ENCODE results near the gene ELOF1.
"Not testable (repeated sequence)": the region's sequence is repeated elsewhere in the genome, so short reads cannot be mapped to it uniquely, and the experiment has no call there.

ELOF1 gene

DNA sequence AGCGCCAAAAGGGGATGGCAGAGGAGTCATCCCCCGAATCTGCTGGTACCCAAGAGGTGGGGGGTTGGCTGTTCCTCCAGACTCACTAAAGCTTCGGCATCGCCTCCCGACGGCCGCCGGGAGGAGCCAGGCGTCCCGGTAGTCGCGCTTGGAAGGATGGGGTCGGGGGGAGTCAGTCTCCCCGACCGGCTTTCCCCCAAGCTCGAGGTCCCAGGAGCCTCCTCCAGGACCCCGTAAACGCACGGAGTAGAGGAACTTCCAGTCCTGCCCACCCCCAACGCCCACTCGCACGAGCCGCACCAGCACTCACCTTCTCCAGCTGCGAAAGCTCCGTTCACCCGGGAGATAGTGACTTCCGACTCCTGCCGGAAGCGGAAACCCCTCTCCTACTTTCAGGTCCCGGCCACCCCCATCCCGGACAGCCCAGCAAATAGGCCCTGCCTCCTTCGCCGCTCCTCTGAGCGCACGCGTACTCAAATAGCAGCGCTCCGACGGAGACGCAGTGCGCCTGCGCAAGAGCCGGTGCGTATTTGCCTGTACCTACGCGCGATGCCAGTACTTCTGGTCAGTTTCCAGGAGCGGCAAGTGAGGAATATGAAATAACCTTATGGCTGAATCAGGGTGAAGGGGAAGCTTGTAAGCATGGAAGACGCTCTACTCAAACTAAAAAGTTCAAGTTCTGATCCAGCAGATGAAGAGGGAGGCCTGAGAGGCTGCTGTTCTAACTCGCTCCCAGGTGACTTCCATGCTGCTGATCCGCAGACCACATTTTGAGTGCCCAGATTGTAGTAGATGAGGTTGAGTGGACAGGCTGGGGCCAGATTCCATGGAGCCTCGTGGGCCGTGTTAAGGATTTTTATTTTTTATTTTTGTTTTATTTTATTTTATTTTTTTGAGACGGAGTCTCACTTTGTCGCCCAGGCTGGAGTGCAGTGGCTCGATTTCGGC, at the start of gene ELOF1:
Gene ELOF1 (minus strand): TSS at position 350 of the 948 bp plus-strand sequence. CDS start 4,883 bp downstream, outside the sequence.
- Histone ChIP-seq H3K4me1 (ENCODE audit: control insufficient read depth, insufficient read depth, low read length) (peaks cover 4% of the 10 kb centered on the region), H3K27me3 (ENCODE audit: control insufficient read depth, insufficient read depth, low read length) (no peaks in the 10 kb centered on the region), H3K4me3 (ENCODE audit: low read depth, low read length) (peak within 1 kb of the TSS; percentile 83), H3K9me3 (ENCODE audit: control insufficient read depth, insufficient read depth, low read depth, low read length) (no peaks in the 10 kb centered on the region), H3K36me3 (ENCODE audit: control insufficient read depth, insufficient read depth, low read length) (peaks cover 10% of the 10 kb centered on the region), H3K27ac (ENCODE audit: low read depth, low read length) (no peak within 1 kb of the TSS; the same call in 1 of the 2 replicates), H3K9ac (ENCODE audit: low read length) (peak within 1 kb of the TSS; percentile 75)

DNA sequence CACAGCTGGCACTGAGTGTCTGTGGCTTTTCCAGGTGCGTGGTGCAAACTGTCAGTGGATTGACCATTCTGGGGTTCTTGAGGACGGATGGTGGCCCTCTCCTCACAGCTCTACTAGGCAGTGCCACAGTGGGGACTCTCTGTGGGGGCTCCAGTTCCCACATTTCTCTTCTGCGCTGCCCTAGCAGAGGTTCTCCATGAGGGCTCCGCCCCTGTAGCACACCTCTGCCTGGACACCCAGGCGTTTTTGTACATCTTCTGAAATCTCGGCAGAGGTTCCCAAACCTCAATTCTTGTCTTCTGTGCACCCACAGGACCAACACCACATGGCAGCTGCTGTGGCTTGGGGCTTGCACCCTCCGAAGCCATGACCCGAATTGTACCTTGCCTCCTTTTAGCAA, 47.5 kb upstream of the ELOF1 start:
- Histone ChIP-seq H3K4me1 (ENCODE audit: control insufficient read depth, insufficient read depth, low read length) (no peaks in the 10 kb centered on the region), H3K27me3 (ENCODE audit: control insufficient read depth, insufficient read depth, low read length) (no peaks in the 10 kb centered on the region), H3K27ac (ENCODE audit: low read depth, low read length) (no peak overlapping the region), H3K36me3 (ENCODE audit: control insufficient read depth, insufficient read depth, low read length) (peaks cover 60% of the 10 kb centered on the region), H3K4me3 (ENCODE audit: low read depth, low read length) (no peak overlapping the region), H3K9me3 (ENCODE audit: control insufficient read depth, insufficient read depth, low read depth, low read length) (peaks cover 62% of the 10 kb centered on the region), H3K9ac (ENCODE audit: low read length) (no peak overlapping the region)

DNA sequence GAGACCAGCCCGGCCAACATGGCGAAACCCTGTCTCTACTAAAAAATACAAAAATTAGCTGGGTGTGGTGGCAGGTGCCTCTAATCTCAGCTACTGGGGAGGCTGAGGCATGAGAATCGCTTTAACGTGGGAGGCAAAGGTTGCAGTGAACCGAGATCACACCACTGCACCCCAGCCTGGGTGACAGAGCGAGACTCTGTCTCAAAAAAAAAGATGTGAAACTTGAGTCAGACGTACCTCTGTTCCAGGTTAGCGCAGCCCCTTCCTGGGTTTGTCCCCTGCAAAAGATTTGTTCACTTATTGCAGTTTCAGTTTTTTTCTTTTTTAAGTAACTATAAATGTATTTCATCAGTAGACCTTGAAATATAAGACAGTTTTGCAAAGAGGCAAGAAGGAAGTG, 40.7 kb upstream of the ELOF1 start:
- peaks cover 41% of the 10 kb centered on the region for H3K36me3 ChIP-seq (ENCODE audit: control insufficient read depth, insufficient read depth, low read length)
- not testable (repeated sequence) for H3K9ac ChIP-seq (ENCODE audit: low read length); H3K27me3 ChIP-seq (ENCODE audit: control insufficient read depth, insufficient read depth, low read length)

DNA sequence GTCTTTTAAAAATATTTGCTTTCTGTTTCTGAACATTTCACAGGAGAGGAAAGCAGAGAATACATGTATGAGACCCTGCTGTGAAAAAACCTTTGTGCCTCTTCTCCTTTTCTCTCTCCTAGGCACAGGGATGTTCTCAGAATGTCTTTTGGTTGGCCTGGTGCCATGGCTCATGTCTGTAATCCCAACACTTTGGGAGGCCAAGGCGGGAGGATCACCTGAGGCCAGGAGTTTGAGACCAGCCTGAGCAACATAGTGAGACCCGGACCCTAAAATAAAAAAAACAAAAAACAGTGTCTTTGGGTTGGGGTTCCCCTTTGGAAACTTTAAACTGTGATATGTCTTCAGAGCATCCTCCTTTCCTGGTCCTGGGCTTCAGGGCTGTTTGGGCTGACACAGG, 39.7 kb upstream of the ELOF1 start:
- H3K4me3 ChIP-seq (ENCODE audit: low read depth, low read length) = peak overlapping the region; percentile 87; the same call in 1 of the 2 replicates
- H3K27me3 ChIP-seq (ENCODE audit: control insufficient read depth, insufficient read depth, low read length) = no peaks in the 10 kb centered on the region
- H3K27ac ChIP-seq (ENCODE audit: low read depth, low read length) = no peak overlapping the region
- no peak overlapping the region for H3K9ac ChIP-seq (ENCODE audit: low read length)
- no peaks in the 10 kb centered on the region for H3K4me1 ChIP-seq (ENCODE audit: control insufficient read depth, insufficient read depth, low read length)
- peaks cover 32% of the 10 kb centered on the region for H3K36me3 ChIP-seq (ENCODE audit: control insufficient read depth, insufficient read depth, low read length)
- peaks cover 15% of the 10 kb centered on the region; the same call in 1 of the 2 replicates for H3K9me3 ChIP-seq (ENCODE audit: control insufficient read depth, insufficient read depth, low read depth, low read length)

More for the DNA sequence above, 40.7 kb upstream of the ELOF1 start:
- not testable (repeated sequence) for H3K4me1 ChIP-seq (ENCODE audit: control insufficient read depth, insufficient read depth, low read length); H3K27ac ChIP-seq (ENCODE audit: low read depth, low read length); H3K4me3 ChIP-seq (ENCODE audit: low read depth, low read length)
- H3K9me3 ChIP-seq (ENCODE audit: control insufficient read depth, insufficient read depth, low read depth, low read length) = peaks cover 25% of the 10 kb centered on the region

DNA sequence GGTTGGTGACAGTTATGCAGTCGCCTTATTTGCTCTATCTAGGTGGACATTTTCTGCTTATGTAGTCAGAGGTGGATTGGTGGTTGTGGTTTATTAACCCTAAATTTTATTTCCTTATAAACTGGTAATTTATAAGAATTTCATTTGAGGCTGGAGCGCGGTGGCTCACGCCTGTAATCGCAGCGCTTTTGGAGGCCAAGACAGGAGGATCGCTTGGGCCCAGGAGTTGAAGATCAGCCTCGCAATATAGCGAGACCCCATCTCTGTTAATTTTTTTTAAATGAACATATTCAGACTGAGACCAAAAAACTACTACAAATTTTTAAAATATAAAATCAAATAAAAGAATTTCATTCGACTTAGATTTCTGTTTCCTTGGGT, 39.1 kb upstream of the ELOF1 start:
- Histone ChIP-seq H3K4me3 (ENCODE audit: low read depth, low read length) (peak overlapping the region; percentile 87), H3K27ac (ENCODE audit: low read depth, low read length) (peak overlapping the region; percentile 95; the same call in 1 of the 2 replicates), H3K4me1 (ENCODE audit: control insufficient read depth, insufficient read depth, low read length) (no peaks in the 10 kb centered on the region), H3K27me3 (ENCODE audit: control insufficient read depth, insufficient read depth, low read length) (no peaks in the 10 kb centered on the region), H3K9me3 (ENCODE audit: control insufficient read depth, insufficient read depth, low read depth, low read length) (peaks cover 14% of the 10 kb centered on the region; the same call in 1 of the 2 replicates), H3K9ac (ENCODE audit: low read length) (peak overlapping the region; percentile 97), H3K36me3 (ENCODE audit: control insufficient read depth, insufficient read depth, low read length) (peaks cover 29% of the 10 kb centered on the region)

- Histone ChIP-seq H3K27me3 (ENCODE audit: control insufficient read depth, insufficient read depth, low read length) (no peaks in the 10 kb centered on the region), H3K9ac (ENCODE audit: low read length) (peak within 1 kb of the TSS; percentile 97), H3K9me3 (ENCODE audit: control insufficient read depth, insufficient read depth, low read depth, low read length) (peaks cover 10% of the 10 kb centered on the region; the same call in 1 of the 2 replicates), H3K27ac (ENCODE audit: low read depth, low read length) (peak within 1 kb of the TSS; percentile 95), H3K36me3 (ENCODE audit: control insufficient read depth, insufficient read depth, low read length) (peaks cover 23% of the 10 kb centered on the region), H3K4me3 (ENCODE audit: low read depth, low read length) (peak within 1 kb of the TSS; percentile 87), H3K4me1 (ENCODE audit: control insufficient read depth, insufficient read depth, low read length) (no peaks in the 10 kb centered on the region)
Measured at GRCh38 chr19:11597202-11598102, 38.4 kb upstream of the ELOF1 start, which contains the start of gene ZNF627. Gene ZNF627, plus strand, starts transcription at chr19:11597483. Its CDS starts 145 bp downstream, at chr19:11597628.

DNA sequence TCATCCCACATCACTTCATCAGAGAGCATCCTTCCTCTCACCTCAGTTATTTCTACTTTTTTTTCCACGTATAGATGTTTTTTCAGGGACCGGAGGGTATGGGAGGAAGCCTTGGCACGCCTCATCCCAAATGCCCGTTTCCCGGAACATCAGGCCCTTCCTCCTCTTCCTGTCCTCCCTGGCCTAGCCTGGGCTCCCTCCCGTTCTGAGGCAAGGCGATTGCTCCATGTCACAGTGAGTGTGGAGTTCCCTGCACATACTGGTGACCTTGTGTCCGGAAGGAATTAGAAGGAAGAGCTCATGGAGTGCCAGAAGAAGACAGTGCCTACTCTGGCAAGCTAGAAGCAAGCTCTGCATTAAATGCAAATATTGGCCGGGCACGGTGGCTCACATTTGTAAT, 37.1 kb upstream of the ELOF1 start:
- Histone ChIP-seq H3K9ac (ENCODE audit: low read length) (no peak overlapping the region), H3K4me3 (ENCODE audit: low read depth, low read length) (no peak overlapping the region), H3K27me3 (ENCODE audit: control insufficient read depth, insufficient read depth, low read length) (no peaks in the 10 kb centered on the region), H3K9me3 (ENCODE audit: control insufficient read depth, insufficient read depth, low read depth, low read length) (peaks cover 2% of the 10 kb centered on the region; the same call in 1 of the 2 replicates), H3K27ac (ENCODE audit: low read depth, low read length) (no peak overlapping the region), H3K4me1 (ENCODE audit: control insufficient read depth, insufficient read depth, low read length) (no peaks in the 10 kb centered on the region), H3K36me3 (ENCODE audit: control insufficient read depth, insufficient read depth, low read length) (peaks cover 17% of the 10 kb centered on the region)

- Histone ChIP-seq H3K4me1 (ENCODE audit: control insufficient read depth, insufficient read depth, low read length) (no peaks in the 10 kb centered on the region), H3K36me3 (ENCODE audit: control insufficient read depth, insufficient read depth, low read length) (peaks cover 4% of the 10 kb centered on the region), H3K27ac (ENCODE audit: low read depth, low read length) (no peak overlapping the region)
Measured at GRCh38 chr19:11594084-11594483, 35.1 kb upstream of the ELOF1 start.

DNA sequence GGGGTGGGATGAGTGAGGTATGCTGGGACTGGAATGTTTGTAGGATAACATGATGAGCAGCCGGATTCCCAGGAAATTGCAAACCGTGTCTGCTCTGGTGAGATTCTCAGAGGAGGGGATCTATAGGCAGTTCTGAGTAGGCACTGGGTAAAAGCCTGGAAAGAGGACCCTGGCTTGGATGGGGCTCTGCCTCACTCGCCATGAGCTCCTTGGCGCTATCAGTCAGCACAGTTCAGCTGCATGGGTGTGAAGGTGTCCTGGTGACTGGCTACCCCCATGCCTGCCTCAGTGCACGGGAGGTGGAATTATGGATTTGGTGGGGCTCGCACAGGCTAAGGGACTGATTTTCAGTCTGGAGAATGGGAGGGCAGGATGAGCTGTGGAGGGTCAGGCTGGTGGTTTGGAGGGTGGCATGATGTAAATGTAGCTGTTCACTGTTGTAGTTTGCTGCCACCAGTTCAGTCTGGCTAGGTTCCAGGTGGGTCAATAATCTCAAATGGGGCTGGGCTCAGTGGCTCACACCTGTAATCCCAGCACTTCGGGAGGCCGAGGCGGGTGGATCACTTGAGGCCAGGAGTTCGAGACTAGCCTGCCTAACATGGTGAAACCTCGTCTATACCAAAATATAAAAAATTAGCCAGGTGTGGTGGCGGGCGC, 29.1 kb upstream of the ELOF1 start:
- Histone ChIP-seq H3K36me3 (ENCODE audit: control insufficient read depth, insufficient read depth, low read length) (no peaks in the 10 kb centered on the region), H3K27ac (ENCODE audit: low read depth, low read length) (no peak overlapping the region), H3K9me3 (ENCODE audit: control insufficient read depth, insufficient read depth, low read depth, low read length) (no peaks in the 10 kb centered on the region), H3K9ac (ENCODE audit: low read length) (no peak overlapping the region), H3K27me3 (ENCODE audit: control insufficient read depth, insufficient read depth, low read length) (no peaks in the 10 kb centered on the region), H3K4me1 (ENCODE audit: control insufficient read depth, insufficient read depth, low read length) (no peaks in the 10 kb centered on the region), H3K4me3 (ENCODE audit: low read depth, low read length) (no peak overlapping the region)

More at GRCh38 chr19:11594084-11594483, 35.1 kb upstream of the ELOF1 start:
- no peak overlapping the region for H3K4me3 ChIP-seq (ENCODE audit: low read depth, low read length)
- H3K9ac ChIP-seq (ENCODE audit: low read length) = no peak overlapping the region
- H3K9me3 ChIP-seq (ENCODE audit: control insufficient read depth, insufficient read depth, low read depth, low read length) = no peaks in the 10 kb centered on the region
- no peaks in the 10 kb centered on the region for H3K27me3 ChIP-seq (ENCODE audit: control insufficient read depth, insufficient read depth, low read length)

GRCh38 chr19:11587302-11587974, 28.4 kb upstream of the ELOF1 start:
- Histone ChIP-seq H3K36me3 (ENCODE audit: control insufficient read depth, insufficient read depth, low read length) (no peaks in the 10 kb centered on the region), H3K27me3 (ENCODE audit: control insufficient read depth, insufficient read depth, low read length) (no peaks in the 10 kb centered on the region), H3K27ac (ENCODE audit: low read depth, low read length) (no peak overlapping the region), H3K4me3 (ENCODE audit: low read depth, low read length) (no peak overlapping the region), H3K9me3 (ENCODE audit: control insufficient read depth, insufficient read depth, low read depth, low read length) (no peaks in the 10 kb centered on the region), H3K4me1 (ENCODE audit: control insufficient read depth, insufficient read depth, low read length) (no peaks in the 10 kb centered on the region), H3K9ac (ENCODE audit: low read length) (no peak overlapping the region)
